SK-N-MC (cell line): Measurements from ENCODE around the gene FN1.
A peak's percentile ranks its signal among the peaks of the same experiment; 100 is the strongest.
"Not testable (repeated sequence)": the region's sequence is repeated elsewhere in the genome, so short reads cannot be mapped to it uniquely, and the experiment has no call there.

ENCODE experiments used
- DNase-seq: peaks from one replicate; pipeline ENCODE4 v3.0.0-alpha.2; 2011; ENCODE audit warnings: low read depth, low spot score
- H3K27ac ChIP-seq: fragments of 200-600 bp; sonication (generic); 2 replicates; pipeline ENCODE4 v1.5.1; 2016; ENCODE audit warnings: mixed run types
- H3K36me3 ChIP-seq: fragments of 200-600 bp; sonication (generic); 2 replicates; pipeline ENCODE4 v1.6.1; 2017; ENCODE audit warnings: antibody characterized with exemption, low read length, mixed read lengths; ENCODE audit not compliant: insufficient read depth
- H3K4me3 ChIP-seq: fragments of 200-600 bp; sonication (generic); 2 replicates; pipeline ENCODE4 v1.5.1; 2016
- H3K9ac ChIP-seq: fragments of 200-600 bp; sonication (generic); 2 replicates; pipeline ENCODE4 v1.8.0; 2017; ENCODE audit warnings: mixed run types, mixed read lengths; ENCODE audit not compliant: insufficient read length
- H3K9me3 ChIP-seq: fragments of 200-600 bp; sonication (generic); 2 replicates; pipeline ENCODE4 v1.6.1; 2017; ENCODE audit warnings: low read depth, mild to moderate bottlenecking, antibody characterized with exemption, low read length, moderate library complexity, mixed read lengths
- EZH2 ChIP-seq: fragments of 200-600 bp; sonication (generic); IDR thresholded peaks from one replicate; pipeline ENCODE4 v1.6.1; 2017; ENCODE audit warnings: antibody characterized with exemption
- FOXP2 ChIP-seq: optimal IDR thresholded peaks from 2 replicates; pipeline ENCODE3; 2011; ENCODE audit warnings: mild to moderate bottlenecking, moderate library complexity; ENCODE audit not compliant: insufficient read depth; ENCODE audit errors: extremely low read length, control extremely low read depth
- POLR2AphosphoS5 ChIP-seq: IDR thresholded peaks from 2 replicates; pipeline ENCODE4 v1.6.1; 2012; ENCODE audit warnings: mild to moderate bottlenecking, low read depth, low read length, borderline replicate concordance

Gene FN1

GRCh38 chr2:215364157-215365155 is 71.4 kb downstream of the FN1 start:
- TF ChIP-seq FOXP2 (no peak), POLR2AphosphoS5 (no peak), EZH2 (no peak)
- Histone ChIP-seq H3K9ac (no peak overlapping the region), H3K27ac (no peak overlapping the region), H3K9me3 (no peaks in the 10 kb centered on the region), H3K4me3 (no peak overlapping the region), H3K36me3 (peaks cover 82% of the 10 kb centered on the region)
- DNase-seq: no peak

GRCh38 chr2:215363461-215364156 is 72.3 kb downstream of the FN1 start:
- H3K9ac ChIP-seq: no peak overlapping the region
- H3K9me3 ChIP-seq: no peaks in the 10 kb centered on the region
- no peak overlapping the region for H3K27ac ChIP-seq
- DNase-seq: no peak
- H3K4me3 ChIP-seq: no peak overlapping the region
- no peak for TF ChIP-seq FOXP2
- H3K36me3 ChIP-seq: peaks cover 76% of the 10 kb centered on the region

GRCh38 chr2:215363039-215363438 is 72.8 kb downstream of the FN1 start:
- no peak for DNase-seq
- no peak for TF ChIP-seq FOXP2
- TF ChIP-seq EZH2: no peak
- TF ChIP-seq POLR2AphosphoS5: no peak
- peaks cover 74% of the 10 kb centered on the region for H3K36me3 ChIP-seq
- H3K9ac ChIP-seq: no peak overlapping the region
- no peak overlapping the region for H3K4me3 ChIP-seq
- H3K9me3 ChIP-seq: no peaks in the 10 kb centered on the region
- H3K27ac ChIP-seq: no peak overlapping the region

DNA sequence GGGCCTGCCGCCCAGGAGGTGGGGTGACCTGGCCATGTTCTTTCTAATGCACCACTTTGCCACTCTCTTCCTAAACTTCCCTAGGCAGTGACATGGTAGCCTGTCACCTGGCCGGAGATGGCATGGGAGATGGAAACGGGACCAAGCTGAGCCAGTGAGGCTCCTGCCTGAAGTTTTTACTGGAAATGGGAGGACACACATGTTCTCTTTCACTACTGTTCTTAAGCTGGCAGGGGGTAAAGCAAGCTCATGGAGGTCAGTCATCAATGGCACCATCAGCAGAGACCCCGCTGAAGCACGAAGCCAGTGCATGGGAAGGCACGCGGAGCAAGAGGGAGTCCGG is 73.3 kb downstream of the FN1 start:
- Histone ChIP-seq H3K9me3 (no peaks in the 10 kb centered on the region), H3K9ac (no peak overlapping the region), H3K4me3 (no peak overlapping the region), H3K36me3 (peaks cover 70% of the 10 kb centered on the region), H3K27ac (no peak overlapping the region)
- no peak for DNase-seq
- TF ChIP-seq FOXP2 (no peak), POLR2AphosphoS5 (no peak), EZH2 (no peak)

DNA sequence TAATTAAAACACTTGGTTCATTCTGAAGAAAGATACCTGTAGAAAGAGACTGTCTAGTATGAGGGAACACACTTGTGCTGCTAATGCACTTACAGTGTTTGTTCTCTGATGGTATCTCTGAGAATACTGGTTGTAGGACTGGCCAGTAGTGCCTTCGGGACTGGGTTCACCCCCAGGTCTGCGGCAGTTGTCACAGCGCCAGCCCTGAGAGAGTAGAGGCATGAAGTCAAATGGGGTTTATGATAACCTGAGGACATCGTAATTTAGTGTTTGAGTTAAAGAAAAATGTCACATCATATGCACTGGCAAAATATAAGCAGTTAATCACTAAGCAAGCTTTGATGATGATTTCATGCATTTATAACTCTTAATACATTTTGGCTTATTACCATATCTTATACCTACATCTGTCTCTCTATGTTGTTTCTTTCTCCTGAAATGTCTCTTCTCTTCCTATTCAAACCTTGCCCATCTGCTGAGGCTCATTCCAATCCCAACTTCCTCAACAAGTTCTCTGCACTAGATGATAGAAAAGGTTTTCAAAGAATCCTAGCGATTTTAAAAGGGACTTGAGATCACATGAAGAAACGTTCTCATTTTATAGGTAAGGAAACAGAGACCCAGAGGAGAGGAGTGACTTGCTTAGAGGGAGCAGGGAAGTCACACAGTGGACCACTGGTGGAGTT is 73.8 kb downstream of the FN1 start:
- H3K9me3 ChIP-seq: no peaks in the 10 kb centered on the region
- no peak overlapping the region for H3K4me3 ChIP-seq
- no peak overlapping the region for H3K9ac ChIP-seq
- DNase-seq: no peak
- H3K27ac ChIP-seq: no peak overlapping the region
- peaks cover 64% of the 10 kb centered on the region for H3K36me3 ChIP-seq
- TF ChIP-seq POLR2AphosphoS5 (no peak), FOXP2 (no peak), EZH2 (no peak)

DNA sequence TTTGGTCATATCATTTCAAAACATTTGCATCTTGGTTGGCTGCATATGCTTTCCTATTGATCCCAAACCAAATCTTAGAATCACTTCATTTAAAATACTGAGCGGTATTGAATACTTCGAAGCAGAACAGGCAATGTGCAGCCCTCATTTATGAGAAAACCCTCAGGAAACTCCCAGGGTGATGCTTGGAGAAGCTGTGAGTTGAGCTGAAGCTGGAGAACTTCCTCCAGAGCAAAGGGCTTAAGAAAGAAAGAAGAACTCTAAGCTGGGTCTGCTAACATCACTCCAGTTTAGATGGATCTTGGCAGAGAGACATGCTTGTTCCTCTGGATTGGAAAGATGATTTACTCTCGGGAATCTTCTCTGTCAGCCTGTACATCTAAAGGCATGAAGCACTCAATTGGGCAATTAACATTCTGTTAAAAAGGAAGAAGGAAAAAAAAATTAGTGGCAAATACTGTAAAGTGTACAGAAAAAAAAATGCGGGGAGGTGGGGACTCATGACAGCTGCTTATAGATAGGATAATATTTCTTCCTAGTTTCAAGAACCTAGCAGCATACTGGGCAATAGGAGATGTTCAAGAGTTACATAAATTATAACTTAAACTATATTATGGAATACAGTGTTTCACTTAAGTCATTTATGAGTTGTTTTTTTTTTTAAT is 74.5 kb downstream of the FN1 start:
- 0 out of 2 replicates have a peak overlapping the region, but pooled peaks have one; percentile 20 for H3K27ac ChIP-seq
- DNase-seq: no peak
- H3K9me3 ChIP-seq: no peaks in the 10 kb centered on the region
- H3K36me3 ChIP-seq: peaks cover 58% of the 10 kb centered on the region
- TF ChIP-seq POLR2AphosphoS5: no peak
- TF ChIP-seq EZH2: no peak
- TF ChIP-seq FOXP2: no peak
- H3K9ac ChIP-seq: no peak overlapping the region
- no peak overlapping the region for H3K4me3 ChIP-seq

DNA sequence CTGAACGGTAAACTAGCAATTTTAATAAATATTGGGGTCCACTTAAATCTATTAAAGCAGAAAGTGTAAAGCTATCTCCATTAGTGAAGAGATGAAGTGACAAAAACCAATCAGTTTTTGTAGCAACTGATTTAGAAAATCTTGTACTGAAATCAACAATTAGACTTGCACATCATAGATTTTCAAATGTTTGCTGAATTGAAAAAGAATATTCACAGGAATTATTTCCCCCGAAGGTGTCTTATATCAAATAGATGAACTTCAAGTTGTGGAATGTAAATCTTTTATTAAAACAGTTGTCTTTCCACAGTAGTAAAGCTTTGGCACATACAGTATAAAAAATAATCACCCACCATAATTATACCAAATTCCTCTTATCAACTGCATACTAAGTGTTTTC is 75.3 kb downstream of the FN1 start:
- H3K27ac ChIP-seq: no peak overlapping the region
- DNase-seq: no peak
- H3K9me3 ChIP-seq: no peaks in the 10 kb centered on the region
- no peak overlapping the region for H3K9ac ChIP-seq
- peaks cover 55% of the 10 kb centered on the region for H3K36me3 ChIP-seq
- no peak overlapping the region for H3K4me3 ChIP-seq
- TF ChIP-seq EZH2 (no peak), POLR2AphosphoS5 (no peak), FOXP2 (no peak)

GRCh38 chr2:215360059-215360458 is 75.8 kb downstream of the FN1 start:
- H3K36me3 ChIP-seq: peaks cover 50% of the 10 kb centered on the region
- not testable (repeated sequence) for H3K9me3 ChIP-seq, DNase-seq, H3K9ac ChIP-seq, H3K4me3 ChIP-seq, H3K27ac ChIP-seq
